ENCODE measurements around the gene ST3GAL5.

DNA sequence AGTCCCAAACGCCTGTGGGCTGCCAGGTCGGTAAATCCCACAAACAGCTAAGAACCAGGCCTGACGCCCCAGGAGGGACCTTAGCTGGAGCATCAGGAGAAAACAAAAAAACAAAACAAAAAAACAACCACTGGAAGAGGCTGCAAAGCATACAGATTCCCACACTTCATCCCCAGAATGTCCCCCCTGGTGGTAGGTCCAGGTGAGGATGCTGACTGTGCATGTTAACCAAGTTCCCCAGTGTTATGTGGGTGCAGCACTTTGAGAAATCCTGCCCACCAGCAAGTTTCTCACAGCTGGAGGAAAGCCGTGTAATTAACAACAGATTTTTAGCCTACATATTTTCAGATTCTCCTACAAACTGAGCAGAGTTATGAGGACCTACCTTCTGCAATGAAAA is 15.1 kb downstream of the ST3GAL5 start:
- TF ChIP-seq CTCF (IDR thresholded peaks at IDR 0.05): peak in 3 of 6 experiments; percentile 17 to 32 (median 20)
- no peak for TF ChIP-seq POLR2A (IDR thresholded peaks at IDR 0.05)

Measured in adrenal gland (tissue), 5 donors.